GM23338 (cell line): ENCODE data around the gene DERA. TPM values are rescaled to one million over a fixed set of nuclear protein-coding genes. Genes with fewer than 3 reads are reported as not detected.

Experiments used
- ATAC-seq: fragments of 200-7000 bp; cut with Tn5 transposase; 3 replicates; pipeline ENCODE4 v1.9.1; 2020
- DNase-seq: peaks from one replicate; pipeline ENCODE4 v3.0.0-alpha.2; 2015; ENCODE audit warnings: low spot score
- H2AFZ ChIP-seq: fragments of 200-600 bp; sonication (generic); 2 replicates; pipeline ENCODE4 v1.8.0; 2016; ENCODE audit warnings: antibody characterized with exemption, mild to moderate bottlenecking, moderate library complexity
- H3F3A ChIP-seq: fragments of 200-600 bp; sonication (generic); replicated peaks from 2 replicates; pipeline ENCODE4 v1.8.0; 2017; ENCODE audit warnings: antibody characterized with exemption, mixed run types, low read depth
- H3K27ac ChIP-seq: fragments of 200-600 bp; sonication (generic); 2 replicates; pipeline ENCODE4 v1.6.1; 2016; ENCODE audit warnings: low read depth
- H3K27me3 ChIP-seq: fragments of 200-600 bp; sonication (generic); 2 replicates; pipeline ENCODE4 v1.8.0; 2016; ENCODE audit warnings: mild to moderate bottlenecking, mixed run types, moderate library complexity; ENCODE audit not compliant: insufficient read depth
- H3K36me3 ChIP-seq: fragments of 200-600 bp; sonication (generic); 2 replicates; pipeline ENCODE4 v1.8.0; 2016; ENCODE audit warnings: mild to moderate bottlenecking; ENCODE audit not compliant: insufficient read depth
- H3K4me1 ChIP-seq: fragments of 200-600 bp; sonication (generic); 2 replicates; pipeline ENCODE4 v1.8.0; 2016; ENCODE audit warnings: mild to moderate bottlenecking, moderate library complexity; ENCODE audit not compliant: insufficient read depth
- H3K4me2 ChIP-seq: fragments of 200-600 bp; sonication (generic); 2 replicates; pipeline ENCODE4 v1.7.1; 2017; ENCODE audit warnings: mixed run types
- H3K4me3 ChIP-seq: fragments of 200-600 bp; sonication (generic); 2 replicates; pipeline ENCODE4 v1.6.1; 2016; ENCODE audit warnings: mixed run types
- H3K79me2 ChIP-seq: fragments of 200-600 bp; sonication (generic); replicated peaks from 2 replicates; pipeline ENCODE4 v1.8.0; 2017; ENCODE audit warnings: mild to moderate bottlenecking; ENCODE audit not compliant: insufficient read depth
- H3K9me2 ChIP-seq: fragments of 200-600 bp; sonication (generic); 2 replicates; pipeline ENCODE4 v1.8.0; 2017; ENCODE audit not compliant: insufficient read depth
- H4K20me1 ChIP-seq: fragments of 200-600 bp; sonication (generic); replicated peaks from 2 replicates; pipeline ENCODE4 v1.8.0; 2017; ENCODE audit warnings: mild to moderate bottlenecking; ENCODE audit not compliant: insufficient read depth
- H3K27ac Mint-ChIP-seq: 2 replicates; pipeline ENCODE4 v1.8.0; 2020; ENCODE audit warnings: inconsistent platforms, mild to moderate bottlenecking, moderate library complexity, mixed read lengths
- H3K27me3 Mint-ChIP-seq: 3 replicates; pipeline ENCODE4 v1.8.0; 2022; ENCODE audit warnings: low read depth, mild to moderate bottlenecking, moderate library complexity, mixed read lengths, inconsistent platforms; ENCODE audit not compliant: insufficient read depth, poor library complexity
- H3K36me3 Mint-ChIP-seq: 3 replicates; pipeline ENCODE4 v1.8.0; 2021; ENCODE audit warnings: low read depth, mild to moderate bottlenecking, inconsistent platforms, moderate library complexity, mixed read lengths
- H3K4me1 Mint-ChIP-seq: 3 replicates; pipeline ENCODE4 v1.8.0; 2020; ENCODE audit warnings: mild to moderate bottlenecking, inconsistent platforms, mixed read lengths
- H3K4me3 Mint-ChIP-seq: 3 replicates; pipeline ENCODE4 v1.8.0; 2021; ENCODE audit warnings: moderate library complexity, mild to moderate bottlenecking, inconsistent platforms, mixed read lengths
- H3K9me3 Mint-ChIP-seq: 3 replicates; pipeline ENCODE4 v1.8.0; 2020; ENCODE audit warnings: moderate library complexity, mild to moderate bottlenecking, inconsistent platforms, mixed read lengths
- EZH2 ChIP-seq: fragments of 200-600 bp; sonication (generic); IDR thresholded peaks from one replicate; pipeline ENCODE4 v1.8.0; 2017; ENCODE audit warnings: antibody characterized with exemption, mild to moderate bottlenecking, low read depth; ENCODE audit not compliant: unreplicated experiment
- JUNB ChIP-seq: IDR thresholded peaks from one replicate; pipeline ENCODE4 v1.6.1; 2016; ENCODE audit warnings: antibody characterized with exemption; ENCODE audit not compliant: unreplicated experiment
- POLR2AphosphoS5 ChIP-seq: IDR thresholded peaks from 2 replicates; pipeline ENCODE4 v1.6.1; 2016; ENCODE audit warnings: antibody characterized with exemption, low read depth
- polyA plus RNA-seq: library from polyadenylated mRNA; unstranded; fragments of >200 nt; fragmentation: Nextera tagmentation; extraction: Ambion mirVana; gene quantifications from 2 replicates; pipeline ENCODE4 v1.2.1, GENCODE V29; 2016
- total RNA-seq: library from RNA; depleted of rRNA; stranded (reverse); fragments of >200 nt; shearing (Covaris generic); gene quantifications from 2 replicates; pipeline ENCODE4 v1.2.3, GENCODE V29; 2014
- TF ChIP-seq, protein P1 (sequence below): fragments of 250-450 bp; sonication (Bioruptor Pico); IDR thresholded peaks from 2 replicates; pipeline ENCODE4 v1.5.0; 2020; ENCODE audit warnings: mild to moderate bottlenecking, moderate library complexity
- TF ChIP-seq, protein P2 (sequence below): IDR thresholded peaks from 2 replicates; pipeline ENCODE4 v1.6.1; 2016; ENCODE audit warnings: antibody characterized with exemption

The DERA gene
- total and polyA plus RNA-seq, 2 experiments from 2014 or later: 20.4 to 27.3 TPM

DNA sequence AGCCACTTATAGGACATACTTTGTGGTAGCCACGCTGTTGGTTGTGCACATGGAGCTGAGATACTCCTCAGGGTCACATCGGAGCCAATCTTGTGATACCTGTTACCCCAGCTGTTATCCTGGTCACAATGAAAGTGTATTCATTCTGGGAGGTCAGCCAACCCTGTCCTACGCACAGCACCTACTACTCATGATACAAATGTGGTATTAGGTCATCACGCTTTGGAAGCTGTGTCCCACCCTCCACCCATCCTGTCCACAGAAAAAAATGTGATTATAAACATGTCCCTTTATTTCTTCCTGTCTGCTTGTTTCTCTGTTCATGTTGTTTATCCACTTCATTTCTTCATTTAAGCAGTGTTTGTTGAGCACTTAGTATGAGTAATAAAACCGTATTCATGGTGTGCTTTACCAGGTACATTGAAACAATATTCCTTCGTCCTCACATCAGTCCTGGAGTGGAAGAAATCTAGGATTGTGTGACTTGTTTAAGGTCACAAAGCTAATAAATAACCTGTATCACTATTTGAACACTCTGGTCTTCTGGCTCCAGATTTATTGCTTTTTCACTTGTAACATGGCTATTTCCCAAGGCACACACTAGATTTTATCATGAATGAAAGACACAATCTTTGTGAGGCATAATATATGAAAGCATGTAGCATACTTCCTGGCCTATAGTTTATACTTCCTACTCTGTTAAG is 73.1 kb downstream of the DERA start:
- H3K9me2 ChIP-seq: no peaks in the 10 kb centered on the region
- Mint-ChIP-seq H3K36me3 (peaks cover 23% of the 10 kb centered on the region), H3K9me3 (no peaks in the 10 kb centered on the region), H3K4me1 (peaks cover 17% of the 10 kb centered on the region), H3K27me3 (peaks cover 2% of the 10 kb centered on the region), H3K27ac (no peak overlapping the region), H3K4me3 (no peak overlapping the region)
- no peaks in the 10 kb centered on the region for H3K36me3 ChIP-seq
- no peak overlapping the region for H3K4me2 ChIP-seq
- no peaks in the 10 kb centered on the region for H3F3A ChIP-seq
- no peak overlapping the region for H3K4me3 ChIP-seq
- H3K27me3 ChIP-seq: no peaks in the 10 kb centered on the region
- ATAC-seq: no peak
- H4K20me1 ChIP-seq: no peaks in the 10 kb centered on the region
- no peaks in the 10 kb centered on the region for H3K79me2 ChIP-seq
- no peak overlapping the region for H3K27ac ChIP-seq
- DNase-seq: no peak
- H3K4me1 ChIP-seq: peaks cover 22% of the 10 kb centered on the region; the same call in 1 of the 2 replicates
- H2AFZ ChIP-seq: no peak overlapping the region
- TF ChIP-seq EZH2 (no peak), JUNB (no peak), POLR2AphosphoS5 (no peak)
- TF ChIP-seq, protein P1, sequence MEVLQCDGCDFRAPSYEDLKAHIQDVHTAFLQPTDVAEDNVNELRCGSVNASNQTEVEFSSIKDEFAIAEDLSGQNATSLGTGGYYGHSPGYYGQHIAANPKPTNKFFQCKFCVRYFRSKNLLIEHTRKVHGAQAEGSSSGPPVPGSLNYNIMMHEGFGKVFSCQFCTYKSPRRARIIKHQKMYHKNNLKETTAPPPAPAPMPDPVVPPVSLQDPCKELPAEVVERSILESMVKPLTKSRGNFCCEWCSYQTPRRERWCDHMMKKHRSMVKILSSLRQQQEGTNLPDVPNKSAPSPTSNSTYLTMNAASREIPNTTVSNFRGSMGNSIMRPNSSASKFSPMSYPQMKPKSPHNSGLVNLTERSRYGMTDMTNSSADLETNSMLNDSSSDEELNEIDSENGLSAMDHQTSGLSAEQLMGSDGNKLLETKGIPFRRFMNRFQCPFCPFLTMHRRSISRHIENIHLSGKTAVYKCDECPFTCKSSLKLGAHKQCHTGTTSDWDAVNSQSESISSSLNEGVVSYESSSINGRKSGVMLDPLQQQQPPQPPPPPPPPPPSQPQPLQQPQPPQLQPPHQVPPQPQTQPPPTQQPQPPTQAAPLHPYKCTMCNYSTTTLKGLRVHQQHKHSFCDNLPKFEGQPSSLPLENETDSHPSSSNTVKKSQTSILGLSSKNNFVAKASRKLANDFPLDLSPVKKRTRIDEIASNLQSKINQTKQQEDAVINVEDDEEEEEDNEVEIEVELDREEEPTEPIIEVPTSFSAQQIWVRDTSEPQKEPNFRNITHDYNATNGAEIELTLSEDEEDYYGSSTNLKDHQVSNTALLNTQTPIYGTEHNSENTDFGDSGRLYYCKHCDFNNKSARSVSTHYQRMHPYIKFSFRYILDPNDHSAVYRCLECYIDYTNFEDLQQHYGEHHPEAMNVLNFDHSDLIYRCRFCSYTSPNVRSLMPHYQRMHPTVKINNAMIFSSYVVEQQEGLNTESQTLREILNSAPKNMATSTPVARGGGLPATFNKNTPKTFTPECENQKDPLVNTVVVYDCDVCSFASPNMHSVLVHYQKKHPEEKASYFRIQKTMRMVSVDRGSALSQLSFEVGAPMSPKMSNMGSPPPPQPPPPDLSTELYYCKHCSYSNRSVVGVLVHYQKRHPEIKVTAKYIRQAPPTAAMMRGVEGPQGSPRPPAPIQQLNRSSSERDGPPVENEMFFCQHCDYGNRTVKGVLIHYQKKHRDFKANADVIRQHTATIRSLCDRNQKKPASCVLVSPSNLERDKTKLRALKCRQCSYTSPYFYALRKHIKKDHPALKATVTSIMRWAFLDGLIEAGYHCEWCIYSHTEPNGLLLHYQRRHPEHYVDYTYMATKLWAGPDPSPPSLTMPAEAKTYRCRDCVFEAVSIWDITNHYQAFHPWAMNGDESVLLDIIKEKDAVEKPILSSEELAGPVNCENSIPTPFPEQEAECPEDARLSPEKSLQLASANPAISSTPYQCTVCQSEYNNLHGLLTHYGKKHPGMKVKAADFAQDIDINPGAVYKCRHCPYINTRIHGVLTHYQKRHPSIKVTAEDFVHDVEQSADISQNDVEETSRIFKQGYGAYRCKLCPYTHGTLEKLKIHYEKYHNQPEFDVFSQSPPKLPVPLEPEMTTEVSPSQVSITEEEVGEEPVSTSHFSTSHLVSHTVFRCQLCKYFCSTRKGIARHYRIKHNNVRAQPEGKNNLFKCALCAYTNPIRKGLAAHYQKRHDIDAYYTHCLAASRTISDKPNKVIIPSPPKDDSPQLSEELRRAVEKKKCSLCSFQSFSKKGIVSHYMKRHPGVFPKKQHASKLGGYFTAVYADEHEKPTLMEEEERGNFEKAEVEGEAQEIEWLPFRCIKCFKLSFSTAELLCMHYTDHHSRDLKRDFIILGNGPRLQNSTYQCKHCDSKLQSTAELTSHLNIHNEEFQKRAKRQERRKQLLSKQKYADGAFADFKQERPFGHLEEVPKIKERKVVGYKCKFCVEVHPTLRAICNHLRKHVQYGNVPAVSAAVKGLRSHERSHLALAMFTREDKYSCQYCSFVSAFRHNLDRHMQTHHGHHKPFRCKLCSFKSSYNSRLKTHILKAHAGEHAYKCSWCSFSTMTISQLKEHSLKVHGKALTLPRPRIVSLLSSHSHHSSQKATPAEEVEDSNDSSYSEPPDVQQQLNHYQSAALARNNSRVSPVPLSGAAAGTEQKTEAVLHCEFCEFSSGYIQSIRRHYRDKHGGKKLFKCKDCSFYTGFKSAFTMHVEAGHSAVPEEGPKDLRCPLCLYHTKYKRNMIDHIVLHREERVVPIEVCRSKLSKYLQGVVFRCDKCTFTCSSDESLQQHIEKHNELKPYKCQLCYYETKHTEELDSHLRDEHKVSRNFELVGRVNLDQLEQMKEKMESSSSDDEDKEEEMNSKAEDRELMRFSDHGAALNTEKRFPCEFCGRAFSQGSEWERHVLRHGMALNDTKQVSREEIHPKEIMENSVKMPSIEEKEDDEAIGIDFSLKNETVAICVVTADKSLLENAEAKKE: no peak
- TF ChIP-seq, protein P2, sequence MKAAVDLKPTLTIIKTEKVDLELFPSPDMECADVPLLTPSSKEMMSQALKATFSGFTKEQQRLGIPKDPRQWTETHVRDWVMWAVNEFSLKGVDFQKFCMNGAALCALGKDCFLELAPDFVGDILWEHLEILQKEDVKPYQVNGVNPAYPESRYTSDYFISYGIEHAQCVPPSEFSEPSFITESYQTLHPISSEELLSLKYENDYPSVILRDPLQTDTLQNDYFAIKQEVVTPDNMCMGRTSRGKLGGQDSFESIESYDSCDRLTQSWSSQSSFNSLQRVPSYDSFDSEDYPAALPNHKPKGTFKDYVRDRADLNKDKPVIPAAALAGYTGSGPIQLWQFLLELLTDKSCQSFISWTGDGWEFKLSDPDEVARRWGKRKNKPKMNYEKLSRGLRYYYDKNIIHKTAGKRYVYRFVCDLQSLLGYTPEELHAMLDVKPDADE: no peak
